ENCODE results near the gene MISP. TPM values are rescaled to one million over a fixed set of nuclear protein-coding genes. Genes with fewer than 3 reads are reported as not detected.

The MISP gene
- total RNA-seq, 1 donor from 2014 or later: not detected

- Histone ChIP-seq H3K9me3 (replicated peaks) (peaks cover 17% of the 10 kb centered on the region), H3K4me1 (no peaks in the 10 kb centered on the region), H3K36me3 (no peaks in the 10 kb centered on the region), H3K27me3 (ENCODE audit: low read depth) (peaks cover 21% of the 10 kb centered on the region), H3K27ac (replicated peaks) (no peak overlapping the region), H3K4me3 (no peak overlapping the region)
- intact Hi-C loops (cut with micrococcal nuclease): no loop called here
- no peak for DNase-seq
- no peak for TF ChIP-seq CTCF (IDR thresholded peaks at IDR 0.05; ENCODE audit: borderline replicate concordance)
Observed at GRCh38 chr19:754530-754929, 3.6 kb downstream of the MISP start.

GRCh38 chr19:755063-755462 is 4.2 kb downstream of the MISP start:
- intact Hi-C loops (cut with micrococcal nuclease): no loop called here

GRCh38 chr19:756236-756635 is 5.3 kb downstream of the MISP start:
- Histone ChIP-seq H3K27me3 (ENCODE audit: low read depth) (peaks cover 13% of the 10 kb centered on the region), H3K4me1 (no peaks in the 10 kb centered on the region), H3K4me3 (no peak overlapping the region), H3K9me3 (replicated peaks) (peaks cover 19% of the 10 kb centered on the region), H3K27ac (replicated peaks) (no peak overlapping the region), H3K36me3 (no peaks in the 10 kb centered on the region)
- DNase-seq: no peak
- intact Hi-C loops (cut with micrococcal nuclease): no loop called here
- no peak for TF ChIP-seq CTCF (IDR thresholded peaks at IDR 0.05; ENCODE audit: borderline replicate concordance)

More at GRCh38 chr19:755063-755462, 4.2 kb downstream of the MISP start:
- H3K4me3 ChIP-seq: no peak overlapping the region
- H3K4me1 ChIP-seq: no peaks in the 10 kb centered on the region
- H3K27me3 ChIP-seq (ENCODE audit: low read depth): peaks cover 21% of the 10 kb centered on the region
- no peak overlapping the region for H3K27ac ChIP-seq (replicated peaks)
- no peak for TF ChIP-seq CTCF (IDR thresholded peaks at IDR 0.05; ENCODE audit: borderline replicate concordance)
- no peak for DNase-seq
- H3K9me3 ChIP-seq (replicated peaks): peaks cover 19% of the 10 kb centered on the region
- H3K36me3 ChIP-seq: no peaks in the 10 kb centered on the region

- H3K27me3 ChIP-seq (ENCODE audit: low read depth): peaks cover 7% of the 10 kb centered on the region
- peaks cover 22% of the 10 kb centered on the region for H3K9me3 ChIP-seq (replicated peaks)
- no peaks in the 10 kb centered on the region for H3K4me1 ChIP-seq
- TF ChIP-seq CTCF (IDR thresholded peaks at IDR 0.05; ENCODE audit: borderline replicate concordance): no peak
- no peak for DNase-seq
- no peaks in the 10 kb centered on the region for H3K36me3 ChIP-seq
- intact Hi-C loops (cut with micrococcal nuclease): no loop called here
- no peak overlapping the region for H3K4me3 ChIP-seq
- H3K27ac ChIP-seq (replicated peaks): no peak overlapping the region
Observed at GRCh38 chr19:756821-757688, 6.1 kb downstream of the MISP start.

- DNase-seq: no peak
- no peak for TF ChIP-seq CTCF (IDR thresholded peaks at IDR 0.05; ENCODE audit: borderline replicate concordance)
- intact Hi-C loops (cut with micrococcal nuclease): no loop called here
- H3K4me1 ChIP-seq: no peaks in the 10 kb centered on the region
- no peak overlapping the region for H3K4me3 ChIP-seq
- no peaks in the 10 kb centered on the region for H3K36me3 ChIP-seq
- peaks cover 22% of the 10 kb centered on the region for H3K9me3 ChIP-seq (replicated peaks)
- no peak overlapping the region for H3K27ac ChIP-seq (replicated peaks)
- peaks cover 7% of the 10 kb centered on the region for H3K27me3 ChIP-seq (ENCODE audit: low read depth)
Observed at GRCh38 chr19:757811-758668, 7.1 kb downstream of the MISP start.
